ENCODE results near the gene ZNF689. TPM values are rescaled to one million over a fixed set of nuclear protein-coding genes. Genes with fewer than 3 reads are reported as not detected.

ZNF689 gene
- total RNA-seq, 1 experiment from 2014 or later: 10.1 TPM

DNA sequence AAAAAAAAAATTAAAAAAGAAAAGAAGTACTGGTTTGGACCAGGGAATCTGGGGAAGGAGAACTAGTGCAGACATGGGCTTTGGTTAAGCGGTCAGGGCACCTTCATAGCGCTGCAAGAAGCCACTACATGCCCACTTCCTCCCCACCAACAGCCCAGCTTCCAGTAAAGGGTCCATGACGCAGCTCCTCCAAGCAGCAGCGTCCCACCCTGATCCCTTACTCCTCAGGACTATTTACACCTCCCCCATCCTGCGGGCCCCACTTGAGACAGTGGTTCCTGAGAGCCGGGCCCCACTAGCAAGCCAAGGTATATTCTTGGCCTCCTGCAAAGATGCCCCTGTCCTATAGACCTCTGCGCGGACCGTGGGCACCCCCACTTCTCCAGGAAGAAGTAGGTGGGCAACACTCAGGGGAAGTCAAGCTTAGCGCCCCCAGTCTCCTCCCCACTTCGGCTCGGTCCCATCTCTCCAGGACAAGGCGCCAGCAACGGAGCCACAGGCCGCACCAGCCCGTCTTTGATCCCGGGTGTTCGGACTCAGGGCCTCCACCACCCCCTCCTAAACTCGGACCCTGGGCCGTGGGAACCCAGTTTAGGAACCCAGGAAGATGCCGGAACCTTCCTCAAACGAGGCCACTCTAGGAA, 39.7 kb upstream of the ZNF689 start:
- no peak for DNase-seq
- ChIA-PET CTCF (interaction anchor here (0.6 to 1.2 kb wide), 3 partner anchors 16 to 279 kb away, joined by 5 to 8 read pairs (median 6); partner anchors contain the start of gene DCTPP1), POLR2A (ENCODE audit: unreplicated experiment) (interaction anchor here (0.6 to 1.0 kb wide), 3 partner anchors 9 to 560 kb away, joined by 4 to 15 read pairs (median 9); partner anchors contain the start of gene FBRS)
- peak overlapping the region; percentile 69 for H3K4me2 ChIP-seq
- H3K9me3 ChIP-seq (ENCODE audit: insufficient read depth, low read depth): no peaks in the 10 kb centered on the region
- H3K27ac ChIP-seq: no peak overlapping the region
- peak overlapping the region; percentile 93 for H2AFZ ChIP-seq
- peaks cover 12% of the 10 kb centered on the region for H3K79me2 ChIP-seq (ENCODE audit: low read depth)
- no peak for TF ChIP-seq EZH2 (IDR thresholded peaks at IDR 0.05; ENCODE audit: low read depth)
- TF ChIP-seq, protein P1, sequence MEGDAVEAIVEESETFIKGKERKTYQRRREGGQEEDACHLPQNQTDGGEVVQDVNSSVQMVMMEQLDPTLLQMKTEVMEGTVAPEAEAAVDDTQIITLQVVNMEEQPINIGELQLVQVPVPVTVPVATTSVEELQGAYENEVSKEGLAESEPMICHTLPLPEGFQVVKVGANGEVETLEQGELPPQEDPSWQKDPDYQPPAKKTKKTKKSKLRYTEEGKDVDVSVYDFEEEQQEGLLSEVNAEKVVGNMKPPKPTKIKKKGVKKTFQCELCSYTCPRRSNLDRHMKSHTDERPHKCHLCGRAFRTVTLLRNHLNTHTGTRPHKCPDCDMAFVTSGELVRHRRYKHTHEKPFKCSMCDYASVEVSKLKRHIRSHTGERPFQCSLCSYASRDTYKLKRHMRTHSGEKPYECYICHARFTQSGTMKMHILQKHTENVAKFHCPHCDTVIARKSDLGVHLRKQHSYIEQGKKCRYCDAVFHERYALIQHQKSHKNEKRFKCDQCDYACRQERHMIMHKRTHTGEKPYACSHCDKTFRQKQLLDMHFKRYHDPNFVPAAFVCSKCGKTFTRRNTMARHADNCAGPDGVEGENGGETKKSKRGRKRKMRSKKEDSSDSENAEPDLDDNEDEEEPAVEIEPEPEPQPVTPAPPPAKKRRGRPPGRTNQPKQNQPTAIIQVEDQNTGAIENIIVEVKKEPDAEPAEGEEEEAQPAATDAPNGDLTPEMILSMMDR (conservative IDR thresholded peaks at IDR 0.05): no peak
- peaks cover 6% of the 10 kb centered on the region; the same call in 1 of the 2 replicates for H3K4me1 ChIP-seq (replicated peaks; ENCODE audit: insufficient read depth)
- peak overlapping the region; percentile 72; the same call in 1 of the 2 replicates for H3K4me3 ChIP-seq
- intact Hi-C loops (cut with micrococcal nuclease; ENCODE audit: unreplicated experiment): loop anchor here (5.0 to 10.0 kb wide), 3 partner anchors 247 to 805 kb away; partner anchors contain the start of genes ARMC5, CTF1, TBX6 and YPEL3
- no peaks in the 10 kb centered on the region for H3K9me2 ChIP-seq (ENCODE audit: insufficient read depth)
- H3K36me3 ChIP-seq (ENCODE audit: low read depth): no peaks in the 10 kb centered on the region
- BruUV-seq (replicated peaks): TSS peak; percentile 64
- H4K20me1 ChIP-seq (ENCODE audit: insufficient read depth): no peaks in the 10 kb centered on the region
- peaks cover 5% of the 10 kb centered on the region; the same call in 1 of the 2 replicates for H3F3A ChIP-seq (ENCODE audit: insufficient read depth, low read depth)
- no peaks in the 10 kb centered on the region for H3K27me3 ChIP-seq (ENCODE audit: insufficient read depth, low read depth)

DNA sequence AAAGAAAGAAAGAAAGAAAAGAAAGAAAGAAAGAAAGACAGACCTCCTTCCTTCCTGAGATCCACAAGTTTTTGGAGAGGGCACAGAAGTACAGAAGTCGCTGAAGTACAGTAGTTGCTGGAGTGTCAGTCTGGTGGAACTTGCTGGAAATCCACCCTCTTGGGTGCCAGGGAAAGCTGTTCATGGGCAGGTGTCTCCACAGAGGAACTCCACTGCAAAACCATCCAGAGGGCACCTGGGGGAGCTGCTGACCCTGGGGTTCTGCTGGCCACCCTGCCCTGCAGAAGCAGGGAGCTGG, 37.0 kb upstream of the ZNF689 start:
- no peak for DNase-seq
- peaks cover 5% of the 10 kb centered on the region; the same call in 1 of the 2 replicates for H3K79me2 ChIP-seq (ENCODE audit: low read depth)
- ChIA-PET CTCF (no interaction called here), POLR2A (ENCODE audit: unreplicated experiment) (interaction anchor here (0.6 kb wide), 1 partner anchor 12 kb away, joined by 3 read pairs; no protein-coding TSS in a partner anchor)
- no peak overlapping the region for H3K4me2 ChIP-seq
- H3F3A ChIP-seq (ENCODE audit: insufficient read depth, low read depth): peaks cover 5% of the 10 kb centered on the region; the same call in 1 of the 2 replicates
- H3K27ac ChIP-seq: no peak overlapping the region
- TF ChIP-seq, protein P1 (conservative IDR thresholded peaks at IDR 0.05): no peak
- TF ChIP-seq EZH2 (IDR thresholded peaks at IDR 0.05; ENCODE audit: low read depth): no peak
- peaks cover 4% of the 10 kb centered on the region; the same call in 1 of the 2 replicates for H3K4me1 ChIP-seq (replicated peaks; ENCODE audit: insufficient read depth)
- H3K36me3 ChIP-seq (ENCODE audit: low read depth): no peaks in the 10 kb centered on the region
- H3K4me3 ChIP-seq: no peak overlapping the region
- intact Hi-C loops (cut with micrococcal nuclease; ENCODE audit: unreplicated experiment): no loop called here
- H4K20me1 ChIP-seq (ENCODE audit: insufficient read depth): no peaks in the 10 kb centered on the region
- no peak overlapping the region for H2AFZ ChIP-seq
- H3K27me3 ChIP-seq (ENCODE audit: insufficient read depth, low read depth): no peaks in the 10 kb centered on the region
- no TSS peak for BruUV-seq (replicated peaks)
- no peaks in the 10 kb centered on the region for H3K9me2 ChIP-seq (ENCODE audit: insufficient read depth)
- H3K9me3 ChIP-seq (ENCODE audit: insufficient read depth, low read depth): no peaks in the 10 kb centered on the region

DNA sequence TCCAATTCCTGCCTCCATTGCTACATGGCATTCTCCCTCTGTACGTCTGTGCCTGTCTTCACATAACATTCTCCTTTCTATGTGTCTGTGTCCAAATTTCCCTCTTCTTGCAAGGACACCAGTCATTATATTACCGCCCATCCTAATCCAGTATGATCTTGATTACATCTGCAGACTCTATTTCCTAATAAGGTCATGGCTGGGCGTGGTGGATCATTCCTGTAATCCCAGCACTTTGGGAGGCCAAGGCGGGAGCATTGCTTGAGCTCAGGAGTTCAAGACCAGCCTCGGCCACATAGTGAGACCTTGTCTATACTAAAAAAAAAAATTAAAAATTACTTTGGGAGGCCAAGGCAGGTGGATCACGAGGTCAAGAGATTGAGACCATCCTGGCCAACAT, 35.5 kb upstream of the ZNF689 start:
- ChIA-PET CTCF (no interaction called here), POLR2A (ENCODE audit: unreplicated experiment) (interaction anchor here (0.8 kb wide), 1 partner anchor 251 kb away, joined by 10 read pairs; no protein-coding TSS in a partner anchor)
- no peaks in the 10 kb centered on the region; the same call in 1 of the 2 replicates for H3K4me1 ChIP-seq (replicated peaks; ENCODE audit: insufficient read depth)
- no peaks in the 10 kb centered on the region for H3K9me2 ChIP-seq (ENCODE audit: insufficient read depth)
- BruUV-seq (replicated peaks): no TSS peak
- H3K27me3 ChIP-seq (ENCODE audit: insufficient read depth, low read depth): no peaks in the 10 kb centered on the region
- no peak for DNase-seq
- no peaks in the 10 kb centered on the region for H3K9me3 ChIP-seq (ENCODE audit: insufficient read depth, low read depth)
- no peaks in the 10 kb centered on the region for H3K36me3 ChIP-seq (ENCODE audit: low read depth)
- no peak overlapping the region for H3K4me3 ChIP-seq
- H3F3A ChIP-seq (ENCODE audit: insufficient read depth, low read depth): no peaks in the 10 kb centered on the region; the same call in 1 of the 2 replicates
- no peak overlapping the region for H3K27ac ChIP-seq
- intact Hi-C loops (cut with micrococcal nuclease; ENCODE audit: unreplicated experiment): no loop called here
- no peaks in the 10 kb centered on the region for H4K20me1 ChIP-seq (ENCODE audit: insufficient read depth)
- no peaks in the 10 kb centered on the region for H3K79me2 ChIP-seq (ENCODE audit: low read depth)
- H3K4me2 ChIP-seq: no peak overlapping the region
- no peak for TF ChIP-seq EZH2 (IDR thresholded peaks at IDR 0.05; ENCODE audit: low read depth)
- TF ChIP-seq, protein P1 (conservative IDR thresholded peaks at IDR 0.05): no peak
- no peak overlapping the region for H2AFZ ChIP-seq

Measured in PC-9 (cell line).